GM10248 (cell line): ENCODE results near the gene BLMH.
"Not testable (repeated sequence)": the region's sequence is repeated elsewhere in the genome, so short reads cannot be mapped to it uniquely, and the experiment has no call there.

Source experiments
- CTCF ChIA-PET: fragments of 300-600 bp; sonication (Branson Sonifier 250); formaldehyde crosslinking; extraction: SDS; loops from one replicate; lab custom pipeline; 2021; ENCODE audit warnings: antibody characterized with exemption; lab: Yijun Ruan, JAX
- POLR2A ChIA-PET: fragments of 350-650 bp; sonication (Branson Sonifier 250); formaldehyde crosslinking; extraction: SDS; loops from one replicate; lab custom pipeline; 2020; ENCODE audit warnings: antibody characterized with exemption; lab: Yijun Ruan, JAX
- DNase-seq: peaks from one replicate; pipeline ENCODE4 v3.0.0; 2012; ENCODE audit errors: extremely low spot score
- CTCF ChIP-seq: IDR thresholded peaks from 2 replicates; pipeline ENCODE4 v1.5.1; 2012; ENCODE audit warnings: mild to moderate bottlenecking, low read depth; ENCODE audit errors: extremely low read depth, missing control alignments, control extremely low read depth

Gene BLMH

GRCh38 chr17:30210901-30211300 lies 80.8 kb downstream of the BLMH start:
- DNase-seq: no peak
- CTCF ChIA-PET: interaction anchor here (1.3 kb wide), 1 partner anchor 25 kb away, joined by 3 read pairs; the partner anchor contains the start of gene SLC6A4
- POLR2A ChIA-PET: no interaction called here
- no peak for TF ChIP-seq CTCF

GRCh38 chr17:30210366-30210765 lies 81.4 kb downstream of the BLMH start:
- CTCF ChIA-PET: interaction anchor here (0.6 to 1.3 kb wide), 2 partner anchors 25 to 106 kb away, joined by 3 read pairs; partner anchors contain the start of gene SLC6A4
- no peak for DNase-seq
- TF ChIP-seq CTCF: no peak
- POLR2A ChIA-PET: no interaction called here

GRCh38 chr17:30209930-30210329 lies 81.8 kb downstream of the BLMH start:
- CTCF ChIA-PET: interaction anchor here (0.6 to 1.3 kb wide), 2 partner anchors 26 to 105 kb away, joined by 3 read pairs; partner anchors contain the start of gene SLC6A4
- POLR2A ChIA-PET: no interaction called here

GRCh38 chr17:30208214-30208613 lies 83.5 kb downstream of the BLMH start:
- ChIA-PET CTCF (interaction anchor here (1.1 kb wide), 1 partner anchor 67 kb away, joined by 3 read pairs; no protein-coding TSS in a partner anchor), POLR2A (no interaction called here)
- DNase-seq: no peak
- TF ChIP-seq CTCF: no peak

More at GRCh38 chr17:30209930-30210329, 81.8 kb downstream of the BLMH start:
- no peak for DNase-seq
- TF ChIP-seq CTCF: no peak

GRCh38 chr17:30207655-30208054 lies 84.1 kb downstream of the BLMH start:
- no peak for DNase-seq
- ChIA-PET CTCF (interaction anchor here (0.8 to 1.1 kb wide), 2 partner anchors 67 to 115 kb away, joined by 3 to 4 read pairs; no protein-coding TSS in a partner anchor), POLR2A (no interaction called here)
- TF ChIP-seq CTCF: no peak

- DNase-seq: no peak
- CTCF ChIA-PET: interaction anchor here (0.8 to 3.6 kb wide), 7 partner anchors 10 to 78 kb away, joined by 3 to 30 read pairs (median 4); no protein-coding TSS in a partner anchor
- peak; percentile 13 for TF ChIP-seq CTCF
- POLR2A ChIA-PET: no interaction called here
Measured at GRCh38 chr17:30203471-30203981, 88.2 kb downstream of the BLMH start.

- CTCF ChIA-PET: interaction anchor here (1.7 to 3.6 kb wide), 3 partner anchors 13 to 136 kb away, joined by 3 to 30 read pairs (median 5); no protein-coding TSS in a partner anchor
- POLR2A ChIA-PET, DNase-seq: not testable (repeated sequence)
Measured at GRCh38 chr17:30200656-30201055, 91.1 kb downstream of the BLMH start.
